Smooth muscle cell (in vitro differentiated cells): Measurements from ENCODE around the gene TOP2B. TPM values are rescaled to one million over a fixed set of nuclear protein-coding genes. Genes with fewer than 3 reads are reported as not detected.

ENCODE experiments used
- DNase-seq: peaks from one replicate; lab custom pipeline; 2025; ENCODE audit not compliant: unreplicated experiment; lab: John Stamatoyannopoulos, UW
- H2AFZ ChIP-seq: fragments of 200-600 bp; sonication (generic); 2 replicates; pipeline ENCODE4 v1.6.0; 2016; ENCODE audit warnings: antibody characterized with exemption, low read depth, mild to moderate bottlenecking
- H3F3A ChIP-seq: fragments of 200-600 bp; sonication (generic); 2 replicates; pipeline ENCODE4 v1.6.0; 2017; ENCODE audit warnings: antibody characterized with exemption, low read depth
- H3K27ac ChIP-seq: fragments of 200-600 bp; sonication (generic); 2 replicates; pipeline ENCODE4 v1.5.1; 2016; ENCODE audit warnings: low read depth, mild to moderate bottlenecking
- H3K27me3 ChIP-seq: fragments of 200-600 bp; sonication (generic); 2 replicates; pipeline ENCODE4 v1.6.1; 2016; ENCODE audit warnings: low read depth, mild to moderate bottlenecking
- H3K36me3 ChIP-seq: fragments of 200-600 bp; sonication (generic); 2 replicates; pipeline ENCODE4 v1.5.1; 2016; ENCODE audit warnings: low read depth
- H3K4me1 ChIP-seq: fragments of 200-600 bp; sonication (generic); 2 replicates; pipeline ENCODE4 v1.5.1; 2016; ENCODE audit warnings: low read depth
- H3K4me2 ChIP-seq: fragments of 200-600 bp; sonication (generic); 2 replicates; pipeline ENCODE4 v1.6.0; 2016; ENCODE audit warnings: mild to moderate bottlenecking
- H3K4me3 ChIP-seq: fragments of 200-600 bp; sonication (generic); 2 replicates; pipeline ENCODE4 v1.5.1; 2016; ENCODE audit warnings: mild to moderate bottlenecking
- H3K79me2 ChIP-seq: fragments of 200-600 bp; sonication (generic); 2 replicates; pipeline ENCODE4 v1.6.0; 2016; ENCODE audit warnings: low read depth, mild to moderate bottlenecking
- H3K9ac ChIP-seq: fragments of 200-600 bp; sonication (generic); 2 replicates; pipeline ENCODE4 v1.6.0; 2016; ENCODE audit warnings: low read depth
- H3K9me3 ChIP-seq: fragments of 200-600 bp; sonication (generic); replicated peaks from 2 replicates; pipeline ENCODE4 v1.5.1; 2016; ENCODE audit warnings: low read depth
- H4K20me1 ChIP-seq: fragments of 200-600 bp; sonication (generic); 2 replicates; pipeline ENCODE4 v1.6.0; 2016; ENCODE audit warnings: low read depth
- CTCF ChIP-seq: fragments of 200-600 bp; sonication (generic); IDR thresholded peaks from 2 replicates; pipeline ENCODE4 v1.5.1; 2017; ENCODE audit warnings: borderline replicate concordance, mild to moderate bottlenecking, antibody characterized with exemption; ENCODE audit not compliant: insufficient read depth, poor library complexity, severe bottlenecking
- WGBS: methylation state at CpG from one replicate; pipeline ENCODE4 v1.1.7; 2016; ENCODE audit warnings: low lambda C conversion rate; 5-methylcytosine and 5-hydroxymethylcytosine counted together
- polyA plus RNA-seq: library from polyadenylated mRNA; unstranded; fragments of >200 nt; fragmentation: Nextera tagmentation; extraction: Ambion mirVana; gene quantifications from 2 replicates; pipeline ENCODE4 v1.2.1, GENCODE V29; 2016
- total RNA-seq: library from RNA; depleted of rRNA; stranded (reverse); fragments of >200 nt; gene quantifications from 2 replicates; pipeline ENCODE4 v1.2.3, GENCODE V29; 2014

Gene TOP2B
- total and polyA plus RNA-seq, 2 experiments from 2014 or later = 70.2 to 132 TPM

DNA sequence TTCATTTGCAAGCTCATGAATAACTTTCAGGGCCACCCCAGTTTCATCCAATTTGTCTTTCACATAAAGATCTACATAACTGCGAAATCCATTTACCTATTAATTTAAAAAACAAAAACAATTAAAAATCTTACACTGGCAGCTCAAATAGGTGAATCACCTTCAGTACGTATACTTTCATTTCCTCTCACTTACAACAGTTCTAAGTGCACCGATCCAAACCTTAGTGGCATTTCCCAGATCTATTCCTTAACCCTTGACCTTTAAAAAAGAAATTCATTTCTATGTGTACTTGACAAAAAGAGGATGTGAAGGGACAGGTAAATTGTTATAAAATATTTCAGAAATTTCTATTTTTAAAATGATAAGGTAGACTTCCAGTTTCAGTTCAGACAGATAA, 30.8 kb downstream of the TOP2B start:
- H3K4me3 ChIP-seq = no peak overlapping the region
- no peaks in the 10 kb centered on the region for H3K9me3 ChIP-seq
- TF ChIP-seq CTCF = no peak
- no peaks in the 10 kb centered on the region for H3F3A ChIP-seq
- H3K4me1 ChIP-seq = no peaks in the 10 kb centered on the region
- no peak overlapping the region for H2AFZ ChIP-seq
- H3K36me3 ChIP-seq = peaks cover 21% of the 10 kb centered on the region
- peaks cover 29% of the 10 kb centered on the region for H3K79me2 ChIP-seq
- H4K20me1 ChIP-seq = peaks cover 36% of the 10 kb centered on the region
- H3K27me3 ChIP-seq = no peaks in the 10 kb centered on the region
- no peak for DNase-seq
- WGBS = 93% methylated on average over 3 of the region's 3 CpGs
- H3K4me2 ChIP-seq = no peak overlapping the region
- H3K9ac ChIP-seq = no peak overlapping the region
- no peak overlapping the region for H3K27ac ChIP-seq

DNA sequence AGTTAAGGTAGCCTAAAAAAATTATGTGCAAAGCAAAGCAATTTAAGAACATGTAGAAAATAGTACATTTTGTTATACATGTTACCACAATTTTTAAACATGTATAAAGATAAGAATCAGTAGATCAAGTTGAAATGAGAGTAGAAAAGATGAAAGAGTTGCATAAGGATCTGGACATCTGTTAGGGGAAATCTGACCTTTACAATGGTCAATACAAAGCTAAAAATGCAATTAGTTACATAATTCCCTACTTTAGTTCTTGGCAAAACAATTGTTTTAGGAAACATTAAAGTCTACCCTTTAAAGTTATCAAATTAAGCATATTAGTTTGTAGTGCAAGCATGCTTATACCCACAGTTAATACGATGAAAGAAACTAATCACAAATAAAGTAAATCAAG, 32.7 kb downstream of the TOP2B start:
- peaks cover 17% of the 10 kb centered on the region for H3K79me2 ChIP-seq
- H3K4me2 ChIP-seq = no peak overlapping the region
- no peaks in the 10 kb centered on the region for H3K4me1 ChIP-seq
- H3K4me3 ChIP-seq = no peak overlapping the region
- H2AFZ ChIP-seq = no peak overlapping the region
- no peak overlapping the region for H3K27ac ChIP-seq
- H3K9ac ChIP-seq = no peak overlapping the region
- no peaks in the 10 kb centered on the region for H3K9me3 ChIP-seq
- H3K36me3 ChIP-seq = peaks cover 23% of the 10 kb centered on the region
- H4K20me1 ChIP-seq = peaks cover 28% of the 10 kb centered on the region
- 97% methylated on average over 1 of the region's 1 CpG for WGBS
- no peak for DNase-seq
- no peaks in the 10 kb centered on the region for H3K27me3 ChIP-seq
- no peaks in the 10 kb centered on the region for H3F3A ChIP-seq
- TF ChIP-seq CTCF = no peak

- H3K9me3 ChIP-seq = no peaks in the 10 kb centered on the region
- no peak overlapping the region for H2AFZ ChIP-seq
- no peak for TF ChIP-seq CTCF
- H3K27ac ChIP-seq = no peak overlapping the region
- H3K79me2 ChIP-seq = no peaks in the 10 kb centered on the region
- H3K9ac ChIP-seq = no peak overlapping the region
- no peak overlapping the region for H3K4me3 ChIP-seq
- peaks cover 49% of the 10 kb centered on the region for H3K36me3 ChIP-seq
- peaks cover 4% of the 10 kb centered on the region for H4K20me1 ChIP-seq
- H3K27me3 ChIP-seq = no peaks in the 10 kb centered on the region
- no peak for DNase-seq
- H3K4me1 ChIP-seq = no peaks in the 10 kb centered on the region
- H3F3A ChIP-seq = no peaks in the 10 kb centered on the region
- H3K4me2 ChIP-seq = no peak overlapping the region
- WGBS = 96% methylated on average over 2 of the region's 2 CpGs
These were observed 43.6 kb downstream of the TOP2B start for GRCh38 chr3:25621087-25621486.

GRCh38 chr3:25620493-25620892, 44.2 kb downstream of the TOP2B start:
- H3K4me3 ChIP-seq = no peak overlapping the region
- no peak overlapping the region for H2AFZ ChIP-seq
- no peak overlapping the region for H3K9ac ChIP-seq
- H3K9me3 ChIP-seq = no peaks in the 10 kb centered on the region
- no peak for DNase-seq
- H3K36me3 ChIP-seq = peaks cover 48% of the 10 kb centered on the region
- H3F3A ChIP-seq = no peaks in the 10 kb centered on the region
- no peak overlapping the region for H3K4me2 ChIP-seq
- no peaks in the 10 kb centered on the region for H3K4me1 ChIP-seq
- no peaks in the 10 kb centered on the region for H3K79me2 ChIP-seq
- no peak for TF ChIP-seq CTCF
- 96% methylated on average over 5 of the region's 5 CpGs for WGBS
- peaks cover 4% of the 10 kb centered on the region for H4K20me1 ChIP-seq
- H3K27me3 ChIP-seq = no peaks in the 10 kb centered on the region
- H3K27ac ChIP-seq = no peak overlapping the region
